ENCODE results near the gene ALPK3. TPM values are rescaled to one million over a fixed set of nuclear protein-coding genes. Genes with fewer than 3 reads are reported as not detected.

The ALPK3 gene
- total RNA-seq, 1 experiment from 2014 or later = 2.0 TPM

DNA sequence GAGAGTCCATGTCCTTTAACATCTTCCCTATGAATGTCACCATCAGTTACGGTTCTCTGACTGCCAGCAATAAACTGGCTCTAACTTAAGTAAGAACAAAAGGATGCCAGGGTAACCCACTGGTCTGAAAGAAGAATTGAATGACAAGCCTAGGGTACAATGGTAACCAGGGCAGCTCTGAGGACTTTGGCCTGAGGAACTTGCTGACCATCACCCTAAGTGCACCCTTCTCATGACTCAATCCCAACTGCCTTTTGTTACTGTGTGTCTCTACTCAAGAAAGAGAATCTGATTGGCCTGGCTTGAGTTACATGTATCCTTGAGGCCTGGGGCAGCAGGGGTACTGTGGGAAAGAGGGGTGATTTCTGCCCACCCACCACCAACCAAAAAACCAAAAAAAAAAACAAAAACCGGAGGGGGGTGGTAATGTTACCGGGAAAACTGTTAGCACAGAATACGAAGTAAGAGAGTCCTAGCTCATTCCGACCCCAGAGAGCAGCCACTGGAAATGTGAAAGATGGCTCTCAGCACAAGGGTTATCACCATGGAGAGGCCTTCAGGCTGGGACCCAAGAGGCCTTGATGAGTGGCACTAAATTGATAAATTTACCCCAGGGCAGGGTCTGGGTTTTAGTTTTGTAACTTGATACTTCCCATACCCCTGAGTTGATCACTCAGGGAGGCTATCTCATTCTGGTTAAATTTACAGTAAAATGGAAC, 58.0 kb downstream of the ALPK3 start:
- no peaks in the 10 kb centered on the region for H3K27me3 ChIP-seq (ENCODE audit: insufficient read depth, low read length)
- H3K79me2 ChIP-seq (ENCODE audit: insufficient read depth, low read length) = no peaks in the 10 kb centered on the region
- TF ChIP-seq RAD21 (IDR thresholded peaks at IDR 0.05; ENCODE audit: low read depth) (no peak), POLR2AphosphoS5 (IDR thresholded peaks at IDR 0.05; ENCODE audit: low read depth, low read length) (no peak), JUND (IDR thresholded peaks at IDR 0.05) (no peak), CEBPB (IDR thresholded peaks at IDR 0.05; ENCODE audit: low read depth) (no peak), SP1 (IDR thresholded peaks at IDR 0.05; ENCODE audit: low read depth) (no peak), SIN3A (IDR thresholded peaks at IDR 0.05; ENCODE audit: low read depth) (no peak), SRF (IDR thresholded peaks at IDR 0.05; ENCODE audit: low read depth) (no peak)
- TF ChIP-seq, protein P1, sequence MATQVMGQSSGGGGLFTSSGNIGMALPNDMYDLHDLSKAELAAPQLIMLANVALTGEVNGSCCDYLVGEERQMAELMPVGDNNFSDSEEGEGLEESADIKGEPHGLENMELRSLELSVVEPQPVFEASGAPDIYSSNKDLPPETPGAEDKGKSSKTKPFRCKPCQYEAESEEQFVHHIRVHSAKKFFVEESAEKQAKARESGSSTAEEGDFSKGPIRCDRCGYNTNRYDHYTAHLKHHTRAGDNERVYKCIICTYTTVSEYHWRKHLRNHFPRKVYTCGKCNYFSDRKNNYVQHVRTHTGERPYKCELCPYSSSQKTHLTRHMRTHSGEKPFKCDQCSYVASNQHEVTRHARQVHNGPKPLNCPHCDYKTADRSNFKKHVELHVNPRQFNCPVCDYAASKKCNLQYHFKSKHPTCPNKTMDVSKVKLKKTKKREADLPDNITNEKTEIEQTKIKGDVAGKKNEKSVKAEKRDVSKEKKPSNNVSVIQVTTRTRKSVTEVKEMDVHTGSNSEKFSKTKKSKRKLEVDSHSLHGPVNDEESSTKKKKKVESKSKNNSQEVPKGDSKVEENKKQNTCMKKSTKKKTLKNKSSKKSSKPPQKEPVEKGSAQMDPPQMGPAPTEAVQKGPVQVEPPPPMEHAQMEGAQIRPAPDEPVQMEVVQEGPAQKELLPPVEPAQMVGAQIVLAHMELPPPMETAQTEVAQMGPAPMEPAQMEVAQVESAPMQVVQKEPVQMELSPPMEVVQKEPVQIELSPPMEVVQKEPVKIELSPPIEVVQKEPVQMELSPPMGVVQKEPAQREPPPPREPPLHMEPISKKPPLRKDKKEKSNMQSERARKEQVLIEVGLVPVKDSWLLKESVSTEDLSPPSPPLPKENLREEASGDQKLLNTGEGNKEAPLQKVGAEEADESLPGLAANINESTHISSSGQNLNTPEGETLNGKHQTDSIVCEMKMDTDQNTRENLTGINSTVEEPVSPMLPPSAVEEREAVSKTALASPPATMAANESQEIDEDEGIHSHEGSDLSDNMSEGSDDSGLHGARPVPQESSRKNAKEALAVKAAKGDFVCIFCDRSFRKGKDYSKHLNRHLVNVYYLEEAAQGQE (IDR thresholded peaks at IDR 0.05; ENCODE audit: low read depth) = no peak
- TF ChIP-seq, protein P2, sequence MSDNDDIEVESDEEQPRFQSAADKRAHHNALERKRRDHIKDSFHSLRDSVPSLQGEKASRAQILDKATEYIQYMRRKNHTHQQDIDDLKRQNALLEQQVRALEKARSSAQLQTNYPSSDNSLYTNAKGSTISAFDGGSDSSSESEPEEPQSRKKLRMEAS (IDR thresholded peaks at IDR 0.05) = no peak
- no peak overlapping the region for H3K27ac ChIP-seq (ENCODE audit: low read depth, low read length)
- H3K4me2 ChIP-seq (ENCODE audit: low read length) = no peak overlapping the region
- no peaks in the 10 kb centered on the region for H3K9me2 ChIP-seq (ENCODE audit: insufficient read depth)
- H4K20me1 ChIP-seq (ENCODE audit: insufficient read depth) = no peaks in the 10 kb centered on the region
- H3K4me1 ChIP-seq (ENCODE audit: control insufficient read depth in 1 of 2, insufficient read depth in 2 of 2, low read length in 2 of 2) = peaks cover 0 to 9% of the 10 kb centered on the region in 2 experiments; a peak in 3 of 4 replicates
- DNase-seq (ENCODE audit: low read depth, low spot score) = no peak
- intact Hi-C loops (cut with micrococcal nuclease) = no loop called here
- CTCF ChIA-PET = no interaction called here
- POLR2A ChIA-PET = no interaction called here
- ATAC-seq = no peak
- no peaks in the 10 kb centered on the region for H3K9me3 ChIP-seq (ENCODE audit: control insufficient read depth in 1 of 2, insufficient read depth in 1 of 2, low read depth in 1 of 2, low read length in 2 of 2)
- H3K4me3 ChIP-seq (replicated peaks in 1 of 2; ENCODE audit: low read depth in 1 of 2, low read length in 2 of 2) = no peak overlapping the region
- no peaks in the 10 kb centered on the region for H3K36me3 ChIP-seq (ENCODE audit: control insufficient read depth in 1 of 2, insufficient read depth in 2 of 2, low read length in 2 of 2)
- RAD21 ChIA-PET (ENCODE audit: low non-redundant PET in 1 of 2, low total read pairs in 2 of 2, uncharacterized antibody in 2 of 2, unreplicated experiment in 2 of 2) = no interaction called here
- no peak overlapping the region for H2AFZ ChIP-seq (ENCODE audit: low read depth, low read length, poor library complexity, severe bottlenecking)
- BruUV-seq (replicated peaks) = no TSS peak
- H3K9ac ChIP-seq (ENCODE audit: low read length) = no peak overlapping the region
